ENCODE results near the gene ROBO1.

ROBO1 gene

DNA sequence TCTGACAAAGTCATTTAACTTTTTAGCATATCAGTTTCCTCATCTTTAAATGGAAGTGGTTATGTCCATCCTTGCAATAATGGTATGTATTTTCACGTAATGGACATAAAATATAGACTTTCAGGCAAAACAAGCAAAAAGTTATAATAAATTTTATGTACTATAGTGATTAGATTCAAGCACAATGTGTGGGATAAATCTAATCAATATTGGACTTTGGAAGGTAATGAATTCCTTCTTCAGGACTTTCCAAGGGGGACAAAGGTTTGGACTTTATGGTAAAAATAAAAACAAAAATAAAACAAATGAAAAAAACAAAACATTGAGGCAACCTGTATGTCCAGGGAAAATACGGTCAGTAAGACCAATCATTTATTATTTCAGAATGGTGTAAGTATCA is 357.7 kb downstream of the ROBO1 start:
- no peak overlapping the region for H3K4me2 ChIP-seq
- H3K4me3 ChIP-seq, result no peak overlapping the region
- H3K36me3 ChIP-seq, result no peaks in the 10 kb centered on the region
- H4K20me1 ChIP-seq, result no peaks in the 10 kb centered on the region
- H3K9ac ChIP-seq, result no peak overlapping the region
- H3K27me3 ChIP-seq, result no peaks in the 10 kb centered on the region
- H3K4me1 ChIP-seq, result no peaks in the 10 kb centered on the region
- no peak overlapping the region for H3K27ac ChIP-seq
- no peak for TF ChIP-seq Cebpa-rat (IDR thresholded peaks at IDR 0.05)
- H3K9me3 ChIP-seq, result no peaks in the 10 kb centered on the region

- Histone ChIP-seq H3K27ac (no peak overlapping the region), H4K20me1 (no peaks in the 10 kb centered on the region), H3K4me2 (no peak overlapping the region), H3K9me3 (no peaks in the 10 kb centered on the region), H3K27me3 (no peaks in the 10 kb centered on the region), H3K9ac (no peak overlapping the region), H3K4me1 (no peaks in the 10 kb centered on the region), H3K36me3 (no peaks in the 10 kb centered on the region), H3K4me3 (no peak overlapping the region)
- TF ChIP-seq Cebpa-rat (IDR thresholded peaks at IDR 0.05), result no peak
Observed at GRCh38 chr3:79406175-79406574, 361.6 kb downstream of the ROBO1 start.

GRCh38 chr3:79405183-79405582 is 362.6 kb downstream of the ROBO1 start:
- H3K9me3 ChIP-seq, result no peaks in the 10 kb centered on the region
- no peak overlapping the region for H3K27ac ChIP-seq
- no peaks in the 10 kb centered on the region for H4K20me1 ChIP-seq
- H3K4me1 ChIP-seq, result no peaks in the 10 kb centered on the region
- TF ChIP-seq Cebpa-rat (IDR thresholded peaks at IDR 0.05), result no peak
- H3K36me3 ChIP-seq, result no peaks in the 10 kb centered on the region
- H3K4me3 ChIP-seq, result no peak overlapping the region
- no peaks in the 10 kb centered on the region for H3K27me3 ChIP-seq
- no peak overlapping the region for H3K9ac ChIP-seq
- no peak overlapping the region for H3K4me2 ChIP-seq

GRCh38 chr3:79396595-79396994 is 371.2 kb downstream of the ROBO1 start:
- Histone ChIP-seq H3K4me1 (no peaks in the 10 kb centered on the region), H4K20me1 (no peaks in the 10 kb centered on the region), H3K4me2 (no peak overlapping the region), H3K36me3 (no peaks in the 10 kb centered on the region), H3K27ac (no peak overlapping the region), H3K4me3 (no peak overlapping the region), H3K27me3 (no peaks in the 10 kb centered on the region), H3K9me3 (no peaks in the 10 kb centered on the region), H3K9ac (no peak overlapping the region)
- no peak for TF ChIP-seq Cebpa-rat (IDR thresholded peaks at IDR 0.05)

DNA sequence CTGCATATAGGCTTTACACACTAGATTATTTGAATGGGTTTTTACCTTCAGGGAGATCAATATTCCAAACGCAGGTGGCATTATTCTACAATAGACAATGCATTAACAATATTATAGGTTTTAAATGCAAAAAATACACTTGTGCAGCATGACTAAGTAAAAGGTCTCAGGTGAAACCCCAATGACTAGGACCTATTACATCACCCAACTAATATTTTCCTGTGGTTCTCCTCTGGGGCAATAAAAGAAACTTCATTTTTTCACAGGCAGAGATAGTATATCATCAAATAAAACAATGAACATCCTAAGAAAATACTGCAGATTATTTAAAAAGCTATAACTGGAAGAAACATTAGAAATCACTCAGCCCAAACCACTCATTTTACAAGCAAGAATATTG is 375.3 kb downstream of the ROBO1 start:
- no peaks in the 10 kb centered on the region for H4K20me1 ChIP-seq
- H3K27me3 ChIP-seq, result no peaks in the 10 kb centered on the region
- H3K27ac ChIP-seq, result no peak overlapping the region
- no peak for TF ChIP-seq Cebpa-rat (IDR thresholded peaks at IDR 0.05)
- no peaks in the 10 kb centered on the region for H3K36me3 ChIP-seq
- H3K9ac ChIP-seq, result no peak overlapping the region
- no peaks in the 10 kb centered on the region for H3K9me3 ChIP-seq
- H3K4me3 ChIP-seq, result no peak overlapping the region
- H3K4me2 ChIP-seq, result no peak overlapping the region
- no peaks in the 10 kb centered on the region for H3K4me1 ChIP-seq

DNA sequence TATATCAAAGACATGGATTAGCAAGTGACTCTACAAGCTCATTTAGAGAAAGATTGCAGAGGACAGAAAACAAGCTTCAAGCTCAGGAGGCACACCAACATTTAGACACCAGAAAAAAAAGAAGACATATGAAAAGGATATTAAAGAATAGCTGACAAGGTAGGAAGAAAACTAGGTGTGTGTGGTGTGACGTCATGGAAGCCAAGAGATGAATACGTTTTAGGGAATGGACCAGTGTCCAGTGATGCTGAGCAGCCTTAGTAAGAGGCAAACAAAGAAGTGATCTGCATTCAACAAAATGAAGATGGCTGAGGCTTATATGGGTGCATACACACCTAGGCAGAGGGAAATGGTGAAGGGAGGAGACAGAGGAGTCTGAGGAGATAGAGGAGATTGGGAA is 377.4 kb downstream of the ROBO1 start:
- TF ChIP-seq Cebpa-rat (IDR thresholded peaks at IDR 0.05), result no peak
- Histone ChIP-seq H3K4me2 (no peak overlapping the region), H3K4me3 (no peak overlapping the region), H4K20me1 (no peaks in the 10 kb centered on the region), H3K27me3 (no peaks in the 10 kb centered on the region), H3K27ac (no peak overlapping the region), H3K4me1 (no peaks in the 10 kb centered on the region), H3K36me3 (no peaks in the 10 kb centered on the region), H3K9me3 (no peaks in the 10 kb centered on the region), H3K9ac (no peak overlapping the region)

DNA sequence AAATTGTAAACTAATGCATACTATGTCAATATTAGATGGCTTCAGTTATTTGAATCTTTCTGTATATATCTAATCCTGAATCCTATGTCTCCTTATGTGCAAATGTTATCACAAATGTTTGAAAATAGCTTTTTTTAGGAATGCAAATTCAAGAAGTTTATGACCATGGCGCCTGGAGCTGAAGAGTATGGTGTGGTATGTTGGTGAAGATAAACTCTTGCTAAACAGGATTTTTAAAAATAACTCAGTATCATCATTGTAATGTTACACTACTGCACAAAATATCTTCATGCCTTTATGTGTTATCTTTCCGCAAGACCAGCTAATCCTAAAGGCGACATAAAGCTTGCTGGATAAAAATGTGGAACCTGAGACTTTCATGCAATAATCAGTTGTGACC is 382.6 kb downstream of the ROBO1 start:
- Histone ChIP-seq H3K27ac (no peak overlapping the region), H3K4me1 (no peaks in the 10 kb centered on the region), H4K20me1 (no peaks in the 10 kb centered on the region), H3K36me3 (no peaks in the 10 kb centered on the region), H3K4me2 (no peak overlapping the region), H3K9ac (no peak overlapping the region), H3K9me3 (no peaks in the 10 kb centered on the region), H3K27me3 (no peaks in the 10 kb centered on the region), H3K4me3 (no peak overlapping the region)
- no peak for TF ChIP-seq Cebpa-rat (IDR thresholded peaks at IDR 0.05)

- Histone ChIP-seq H3K9ac (no peak overlapping the region), H3K4me2 (no peak overlapping the region), H3K27me3 (no peaks in the 10 kb centered on the region), H3K4me3 (no peak overlapping the region), H3K27ac (no peak overlapping the region), H3K36me3 (no peaks in the 10 kb centered on the region), H4K20me1 (no peaks in the 10 kb centered on the region), H3K4me1 (no peaks in the 10 kb centered on the region), H3K9me3 (no peaks in the 10 kb centered on the region)
- TF ChIP-seq Cebpa-rat (IDR thresholded peaks at IDR 0.05), result no peak
Observed at GRCh38 chr3:79383402-79384012, 384.3 kb downstream of the ROBO1 start.

- Histone ChIP-seq H3K4me1 (no peaks in the 10 kb centered on the region), H3K36me3 (no peaks in the 10 kb centered on the region), H3K9me3 (no peaks in the 10 kb centered on the region), H3K4me2 (no peak overlapping the region), H3K27ac (no peak overlapping the region), H3K27me3 (no peaks in the 10 kb centered on the region), H4K20me1 (no peaks in the 10 kb centered on the region), H3K4me3 (no peak overlapping the region), H3K9ac (no peak overlapping the region)
- TF ChIP-seq Cebpa-rat (IDR thresholded peaks at IDR 0.05), result no peak
Observed at GRCh38 chr3:79380581-79380980, 387.2 kb downstream of the ROBO1 start.

- Histone ChIP-seq H3K27ac (no peak overlapping the region), H4K20me1 (no peaks in the 10 kb centered on the region), H3K4me1 (no peaks in the 10 kb centered on the region), H3K27me3 (no peaks in the 10 kb centered on the region), H3K9ac (no peak overlapping the region), H3K9me3 (no peaks in the 10 kb centered on the region), H3K4me2 (no peak overlapping the region), H3K36me3 (no peaks in the 10 kb centered on the region), H3K4me3 (no peak overlapping the region)
- no peak for TF ChIP-seq Cebpa-rat (IDR thresholded peaks at IDR 0.05)
Observed at GRCh38 chr3:79378064-79378463, 389.7 kb downstream of the ROBO1 start.

- Histone ChIP-seq H3K9ac (no peak overlapping the region), H3K4me3 (no peak overlapping the region), H3K4me1 (no peaks in the 10 kb centered on the region), H3K36me3 (no peaks in the 10 kb centered on the region), H3K4me2 (no peak overlapping the region), H4K20me1 (no peaks in the 10 kb centered on the region), H3K9me3 (no peaks in the 10 kb centered on the region), H3K27ac (no peak overlapping the region), H3K27me3 (no peaks in the 10 kb centered on the region)
- TF ChIP-seq Cebpa-rat (IDR thresholded peaks at IDR 0.05), result no peak
Observed at GRCh38 chr3:79369306-79369705, 398.5 kb downstream of the ROBO1 start.

Measured in BLaER1 (cell line).